Mesenchymal stem cell (in vitro differentiated cells and primary cell): ENCODE data around the gene KSR1.

ENCODE experiments used
- DNase-seq: peaks from one replicate; pipeline ENCODE4 v3.0.0-alpha.2; 2013
- H2AFZ ChIP-seq: one replicate; pipeline ENCODE4 v1.6.1; 2013; ENCODE audit warnings: low read depth, mild to moderate bottlenecking, control low read depth, inconsistent platforms, low read length, moderate library complexity
- H2AK5ac ChIP-seq: 2 replicates; pipeline ENCODE4 v1.6.1; 2013; ENCODE audit warnings: low read length, moderate library complexity, mild to moderate bottlenecking, inconsistent platforms; ENCODE audit not compliant: severe bottlenecking
- H2BK120ac ChIP-seq: one replicate; pipeline ENCODE4 v1.6.1; 2013; ENCODE audit warnings: low read depth, mild to moderate bottlenecking, inconsistent platforms, low read length, moderate library complexity
- H2BK12ac ChIP-seq, 2 experiments: one replicate each; pipeline ENCODE4 v1.6.1; 2013; ENCODE audit warnings: inconsistent platforms in 2 of 2, low read length in 2 of 2, mild to moderate bottlenecking in 2 of 2, moderate library complexity in 2 of 2, control low read depth in 1 of 2
- H2BK15ac ChIP-seq: one replicate; pipeline ENCODE4 v1.6.1; 2013; ENCODE audit warnings: mild to moderate bottlenecking, low read depth, inconsistent platforms; ENCODE audit not compliant: poor library complexity, severe bottlenecking
- H2BK5ac ChIP-seq: 2 replicates; pipeline ENCODE4 v1.6.1; 2013; ENCODE audit warnings: low read depth, mild to moderate bottlenecking, low read length, control low read depth, inconsistent platforms; ENCODE audit not compliant: poor library complexity, severe bottlenecking
- H3K14ac ChIP-seq, 2 experiments: one replicate each; pipeline ENCODE4 v1.6.1; 2013; ENCODE audit warnings: inconsistent platforms in 2 of 2, low read length in 2 of 2, control low read depth in 1 of 2, mild to moderate bottlenecking in 1 of 2, moderate library complexity in 1 of 2
- H3K18ac ChIP-seq, 2 experiments: one replicate each; pipeline ENCODE4 v1.6.1; 2013; ENCODE audit warnings: inconsistent platforms in 2 of 2, low read length in 2 of 2, control low read depth in 1 of 2, low read depth in 1 of 2, mild to moderate bottlenecking in 1 of 2
- H3K23ac ChIP-seq, 2 experiments: one replicate each; pipeline ENCODE4 v1.6.1; 2013; ENCODE audit warnings: inconsistent platforms in 2 of 2, low read length in 2 of 2, mild to moderate bottlenecking in 2 of 2, moderate library complexity in 2 of 2, control low read depth in 1 of 2
- H3K27ac ChIP-seq: 2 replicates; pipeline ENCODE4 v1.5.1; 2013; ENCODE audit warnings: mild to moderate bottlenecking, moderate library complexity, low read length, control low read depth, inconsistent platforms; ENCODE audit not compliant: poor library complexity, severe bottlenecking
- H3K27me3 ChIP-seq, 2 experiments: 2 replicates each; pipeline versions ENCODE4 v1.6.1 to v1.7.0; 2013; ENCODE audit warnings: low read length in 2 of 2, mild to moderate bottlenecking in 2 of 2, moderate library complexity in 2 of 2, control low read depth in 1 of 2, inconsistent platforms in 1 of 2; ENCODE audit not compliant: control insufficient read depth in 1 of 2, insufficient read depth in 1 of 2
- H3K36me3 ChIP-seq, 2 experiments: 2 replicates each; pipeline versions ENCODE4 v1.6.1 to v1.7.0; 2013; ENCODE audit warnings: low read length in 2 of 2, control low read depth in 1 of 2, inconsistent platforms in 1 of 2, low read depth in 1 of 2, mild to moderate bottlenecking in 1 of 2; ENCODE audit not compliant: insufficient read depth in 2 of 2, control insufficient read depth in 1 of 2
- H3K4ac ChIP-seq, 2 experiments: one replicate each; pipeline ENCODE4 v1.6.1; 2013; ENCODE audit warnings: inconsistent platforms in 2 of 2, low read length in 2 of 2, mild to moderate bottlenecking in 2 of 2, moderate library complexity in 2 of 2, control low read depth in 1 of 2, low read depth in 1 of 2
- H3K4me1 ChIP-seq: 2 replicates; pipeline ENCODE4 v1.6.1; 2013; ENCODE audit warnings: low read depth, low read length, control low read depth; ENCODE audit not compliant: control insufficient read depth, insufficient read depth
- H3K4me2 ChIP-seq: 2 replicates; pipeline ENCODE4 v1.6.1; 2013; ENCODE audit warnings: low read length, mild to moderate bottlenecking, inconsistent platforms; ENCODE audit not compliant: poor library complexity, severe bottlenecking
- H3K4me3 ChIP-seq, 2 experiments: 2 replicates each; pipeline versions ENCODE4 v1.5.1 to v1.7.0; 2013; ENCODE audit warnings: low read length in 2 of 2, mild to moderate bottlenecking in 2 of 2, control low read depth in 1 of 2, low read depth in 1 of 2; ENCODE audit not compliant: insufficient read depth in 1 of 2
- H3K79me1 ChIP-seq: replicated peaks from 2 replicates; pipeline ENCODE4 v1.6.1; 2013; ENCODE audit warnings: mild to moderate bottlenecking, control low read depth, low read length, inconsistent platforms; ENCODE audit not compliant: poor library complexity, severe bottlenecking
- H3K9ac ChIP-seq: 2 replicates; pipeline ENCODE4 v1.7.0; 2013; ENCODE audit warnings: mild to moderate bottlenecking, low read length, moderate library complexity
- H3K9me3 ChIP-seq: 2 replicates; pipeline ENCODE4 v1.7.0; 2013; ENCODE audit warnings: mild to moderate bottlenecking, low read length; ENCODE audit not compliant: control insufficient read depth
- H4K8ac ChIP-seq: one replicate; pipeline ENCODE4 v1.6.1; 2013; ENCODE audit warnings: inconsistent platforms, mild to moderate bottlenecking, low read length, moderate library complexity
- H4K91ac ChIP-seq: one replicate; pipeline ENCODE4 v1.6.1; 2013; ENCODE audit warnings: mild to moderate bottlenecking, low read length, inconsistent platforms
- WGBS: methylation state at CpG from one replicate; pipeline ENCODE4 v1.1.7; 2013; ENCODE audit warnings: mixed read lengths; 5-methylcytosine and 5-hydroxymethylcytosine counted together

Gene KSR1

DNA sequence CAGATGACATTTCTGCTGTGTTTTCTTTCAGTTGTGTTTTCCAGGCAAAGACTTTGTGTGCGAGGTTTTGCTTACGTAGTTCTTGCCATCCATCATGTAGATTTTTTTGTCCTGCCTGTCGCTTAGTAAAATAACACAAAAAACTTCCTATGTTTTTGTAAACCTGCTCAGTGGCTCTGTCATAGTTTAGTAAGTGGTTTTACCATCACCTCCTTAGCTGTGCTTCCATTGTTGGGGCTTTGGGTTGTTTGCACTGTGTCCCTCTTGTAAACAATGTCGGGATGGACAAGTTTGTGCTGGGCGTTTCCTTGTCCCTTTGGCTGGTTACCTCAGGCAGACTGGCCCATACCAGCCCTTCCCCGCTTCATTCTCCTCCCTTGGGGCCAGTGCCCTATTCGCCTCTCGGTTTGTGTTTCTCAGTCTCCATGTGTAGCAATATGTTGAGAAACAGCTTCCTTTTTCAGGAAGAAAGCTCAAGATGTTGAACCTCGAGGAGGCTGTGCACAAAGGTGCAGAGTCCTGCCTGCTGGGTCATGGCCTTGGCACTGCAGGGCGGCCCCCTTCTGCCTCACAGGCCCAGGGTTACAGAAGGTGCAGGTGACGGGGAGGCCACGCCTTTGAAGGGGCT lies 74.6 kb downstream of the KSR1 start:
- no peak overlapping the region for H4K8ac ChIP-seq
- peak; percentile 88 for DNase-seq
- peak overlapping the region; percentile 10 for H2AK5ac ChIP-seq
- H2BK5ac ChIP-seq = no peak overlapping the region
- WGBS = 56% methylated on average over 11 of the region's 12 CpGs
- H3K36me3 ChIP-seq = no peaks in the 10 kb centered on the region
- H3K4me2 ChIP-seq = no peak overlapping the region
- H2AFZ ChIP-seq = no peak overlapping the region
- no peak overlapping the region for H2BK15ac ChIP-seq
- no peak overlapping the region for H3K14ac ChIP-seq
- H2BK12ac ChIP-seq = peak overlapping the region in 1 of 2 experiments; percentile 29
- no peaks in the 10 kb centered on the region for H3K27me3 ChIP-seq
- H2BK120ac ChIP-seq = no peak overlapping the region
- H3K9me3 ChIP-seq = no peaks in the 10 kb centered on the region
- H3K4me1 ChIP-seq = peaks cover 44% of the 10 kb centered on the region
- H3K4ac ChIP-seq = no peak overlapping the region
- H3K4me3 ChIP-seq = no peak overlapping the region
- peak overlapping the region; percentile 62 for H4K91ac ChIP-seq
- no peak overlapping the region for H3K9ac ChIP-seq
- H3K18ac ChIP-seq = peak overlapping the region; percentile 13 to 38
- H3K23ac ChIP-seq = no peak overlapping the region
- H3K79me1 ChIP-seq = peaks cover 22% of the 10 kb centered on the region
- H3K27ac ChIP-seq = no peak overlapping the region

DNA sequence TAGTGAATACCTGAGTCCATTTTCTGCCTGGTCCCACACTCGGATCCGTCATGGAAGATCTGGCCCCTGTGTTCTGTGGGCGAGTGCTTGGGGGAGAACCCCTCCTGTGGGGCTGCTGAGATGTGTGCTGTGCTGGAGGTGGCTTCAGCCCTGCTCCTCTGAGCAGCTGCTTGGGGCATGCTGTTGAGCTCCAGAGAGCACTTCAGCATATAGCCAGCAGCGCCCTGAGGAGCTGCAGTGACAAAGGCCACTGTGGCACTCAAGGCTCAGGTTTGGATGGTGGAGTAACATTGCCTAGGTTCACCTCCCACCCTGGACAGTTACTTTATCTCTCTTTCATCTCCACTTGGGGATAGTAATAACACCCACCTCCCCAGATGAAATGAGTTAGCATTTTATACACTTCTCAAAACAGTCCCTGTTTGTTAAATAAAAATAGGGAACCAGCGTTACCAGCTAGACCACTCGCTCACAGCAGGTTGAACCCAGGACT lies 75.3 kb downstream of the KSR1 start:
- H3K14ac ChIP-seq = peak overlapping the region in 1 of 2 experiments; percentile 53
- H3K27me3 ChIP-seq = no peaks in the 10 kb centered on the region
- peaks cover 48% of the 10 kb centered on the region for H3K4me1 ChIP-seq
- peak overlapping the region; percentile 73 for H2BK15ac ChIP-seq
- H3K23ac ChIP-seq = no peak overlapping the region
- H2BK12ac ChIP-seq = peak overlapping the region in 1 of 2 experiments; percentile 27
- no peaks in the 10 kb centered on the region for H3K9me3 ChIP-seq
- 94% methylated on average over 6 of the region's 6 CpGs for WGBS
- no peak for DNase-seq
- H3K27ac ChIP-seq = no peak overlapping the region
- H2AFZ ChIP-seq = no peak overlapping the region
- no peak overlapping the region for H3K9ac ChIP-seq
- peak overlapping the region; percentile 62 for H4K91ac ChIP-seq
- no peaks in the 10 kb centered on the region for H3K36me3 ChIP-seq
- H3K4me3 ChIP-seq = no peak overlapping the region
- peaks cover 24% of the 10 kb centered on the region for H3K79me1 ChIP-seq
- peak overlapping the region in 1 of 2 experiments; percentile 20 for H3K4ac ChIP-seq
- H2BK5ac ChIP-seq = no peak overlapping the region
- peak overlapping the region; percentile 40 for H2BK120ac ChIP-seq
- peak overlapping the region; percentile 38 for H2AK5ac ChIP-seq
- no peak overlapping the region for H3K4me2 ChIP-seq
- H4K8ac ChIP-seq = no peak overlapping the region
- peak overlapping the region; percentile 13 to 64 for H3K18ac ChIP-seq

DNA sequence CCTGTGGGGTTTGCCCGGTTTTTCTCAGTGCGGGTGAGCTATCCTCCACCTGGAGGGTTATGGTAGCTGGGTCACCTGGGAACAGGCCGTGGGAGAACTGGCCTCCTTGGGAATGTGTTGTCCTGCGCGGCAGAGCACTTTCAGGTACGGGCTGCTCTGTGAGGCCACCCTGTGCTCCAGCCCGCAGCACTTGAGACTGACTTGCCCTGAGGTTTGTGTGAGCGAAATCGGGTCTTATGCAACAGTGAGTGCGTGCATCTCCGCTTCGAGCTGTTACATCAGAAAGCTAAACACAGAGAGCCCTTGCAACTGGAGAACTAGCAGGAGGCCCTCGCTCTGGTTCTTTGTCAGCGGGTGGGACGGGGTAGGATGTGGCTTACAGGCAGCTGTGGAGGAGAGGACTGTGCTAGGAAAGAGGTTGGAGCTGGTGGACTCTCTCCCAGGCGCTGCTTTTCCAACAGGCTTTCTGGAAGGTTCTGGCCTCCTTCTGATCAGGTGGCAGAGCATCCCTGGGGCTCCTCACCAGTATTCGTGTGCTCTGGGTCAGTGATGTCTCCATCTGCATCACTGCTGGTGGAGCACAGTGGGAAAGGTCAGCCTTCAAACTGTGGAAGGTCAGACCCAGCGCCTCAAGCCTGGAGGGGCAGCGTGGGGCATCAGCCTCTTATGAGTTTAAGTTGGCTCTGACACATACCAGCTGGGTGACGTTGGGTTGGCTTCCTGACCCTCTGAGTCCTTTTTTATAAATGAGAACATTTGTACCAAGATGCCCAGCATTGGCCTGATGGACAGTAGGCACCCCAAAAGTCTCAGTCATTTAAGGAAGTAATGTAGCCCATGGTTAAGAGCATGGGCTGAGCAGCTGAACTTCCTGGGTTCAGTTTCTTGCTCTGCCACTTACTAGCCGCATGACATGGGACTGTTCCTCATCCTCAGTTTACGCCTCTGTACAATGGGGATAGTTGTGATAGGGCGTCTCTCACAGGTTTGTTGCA lies 76.3 kb downstream of the KSR1 start:
- Histone ChIP-seq H3K4me2 (no peak overlapping the region), H4K8ac (peak overlapping the region; percentile 10), H2BK5ac (no peak overlapping the region), H3K27me3 (no peaks in the 10 kb centered on the region), H3K9me3 (no peaks in the 10 kb centered on the region), H4K91ac (peak overlapping the region; percentile 55), H3K23ac (no peak overlapping the region), H2AK5ac (peak overlapping the region; percentile 57), H3K14ac (no peak overlapping the region), H2AFZ (no peak overlapping the region), H2BK12ac (peak overlapping the region; percentile 12 to 17), H3K4me1 (peaks cover 46% of the 10 kb centered on the region), H3K27ac (peak overlapping the region; percentile 49), H3K79me1 (peaks cover 23% of the 10 kb centered on the region), H2BK120ac (peak overlapping the region; percentile 21), H3K4me3 (no peak overlapping the region), H3K36me3 (no peaks in the 10 kb centered on the region), H3K18ac (peak overlapping the region; percentile 52 to 57), H3K9ac (no peak overlapping the region), H3K4ac (peak overlapping the region in 1 of 2 experiments; percentile 4), H2BK15ac (peak overlapping the region; percentile 6)
- DNase-seq = peak; percentile 97
- 81% methylated on average over 22 of the region's 23 CpGs for WGBS
